Breast epithelium (tissue), 3 donors: ENCODE results near the gene FGGY.

Source experiments
- CTCF ChIP-seq, 3 donors: fragments of 450-650 bp; IDR thresholded peaks; one replicate each; pipeline ENCODE4 v1.5.1; 2016 to 2017; ENCODE audit warnings: antibody characterized with exemption in 3 of 3, mild to moderate bottlenecking in 3 of 3, moderate library complexity in 3 of 3
- POLR2A ChIP-seq: fragments of 450-650 bp; IDR thresholded peaks from one replicate; pipeline ENCODE4 v1.6.1; 2016; ENCODE audit warnings: antibody characterized with exemption, mild to moderate bottlenecking, moderate library complexity

DNA sequence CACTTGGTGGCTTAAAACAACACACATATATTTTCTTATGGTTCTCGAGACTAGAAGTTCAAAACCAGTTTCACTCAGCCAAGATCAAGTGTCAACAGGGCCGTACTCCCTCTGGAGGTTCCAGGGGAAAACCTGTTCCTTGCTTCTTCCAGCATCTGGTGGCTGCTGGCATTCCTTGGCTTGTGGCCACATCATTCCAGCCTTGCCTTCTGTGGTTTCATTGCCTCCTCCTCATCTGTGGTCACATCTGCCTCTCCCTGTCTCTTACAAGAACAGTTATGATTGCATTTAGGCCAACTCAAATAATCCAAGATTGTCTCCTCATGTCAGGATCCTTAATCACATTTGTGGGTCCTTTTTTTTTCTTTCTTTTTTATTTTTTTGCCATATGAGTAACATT lies 277.2 kb downstream of the FGGY start:
- TF ChIP-seq POLR2A (no peak), CTCF (IDR thresholded peaks at IDR 0.05) (no peak)
